ACC112 (cell line): ENCODE results near the gene L3MBTL2.
A peak's percentile ranks its signal among the peaks of the same experiment; 100 is the strongest.

Source experiments
- H2AFZ ChIP-seq: fragments of 200-600 bp; sonication (generic); one replicate; pipeline ENCODE4 v1.6.0; 2017; ENCODE audit warnings: antibody characterized with exemption, low read length; ENCODE audit not compliant: unreplicated experiment
- H3K27ac ChIP-seq: fragments of 200-600 bp; sonication (generic); 2 replicates; pipeline ENCODE4 v1.5.1; 2014; ENCODE audit warnings: low read depth, mild to moderate bottlenecking, antibody characterized with exemption, low read length, moderate library complexity
- H3K27me3 ChIP-seq: fragments of 200-600 bp; sonication (generic); 2 replicates; pipeline ENCODE4 v1.6.1; 2014; ENCODE audit warnings: mild to moderate bottlenecking, antibody characterized with exemption, low read length, moderate library complexity, mixed read lengths; ENCODE audit not compliant: insufficient read depth
- H3K36me3 ChIP-seq: fragments of 200-600 bp; sonication (generic); 2 replicates; pipeline ENCODE4 v1.6.1; 2016; ENCODE audit warnings: mild to moderate bottlenecking, antibody characterized with exemption, low read length, moderate library complexity, mixed read lengths; ENCODE audit not compliant: insufficient read depth
- H3K4me1 ChIP-seq: fragments of 200-600 bp; sonication (generic); one replicate; pipeline ENCODE4 v1.6.1; 2016; ENCODE audit warnings: low read length, mixed read lengths; ENCODE audit not compliant: insufficient read depth, unreplicated experiment, control insufficient read depth
- H3K4me3 ChIP-seq: fragments of 200-600 bp; sonication (generic); 2 replicates; pipeline ENCODE4 v1.5.1; 2014; ENCODE audit warnings: mild to moderate bottlenecking, low read depth, low read length
- H3K79me2 ChIP-seq: fragments of 200-600 bp; sonication (generic); one replicate; pipeline ENCODE4 v1.6.0; 2016; ENCODE audit warnings: low read length; ENCODE audit not compliant: control insufficient read depth, unreplicated experiment, insufficient read depth

L3MBTL2 gene

DNA sequence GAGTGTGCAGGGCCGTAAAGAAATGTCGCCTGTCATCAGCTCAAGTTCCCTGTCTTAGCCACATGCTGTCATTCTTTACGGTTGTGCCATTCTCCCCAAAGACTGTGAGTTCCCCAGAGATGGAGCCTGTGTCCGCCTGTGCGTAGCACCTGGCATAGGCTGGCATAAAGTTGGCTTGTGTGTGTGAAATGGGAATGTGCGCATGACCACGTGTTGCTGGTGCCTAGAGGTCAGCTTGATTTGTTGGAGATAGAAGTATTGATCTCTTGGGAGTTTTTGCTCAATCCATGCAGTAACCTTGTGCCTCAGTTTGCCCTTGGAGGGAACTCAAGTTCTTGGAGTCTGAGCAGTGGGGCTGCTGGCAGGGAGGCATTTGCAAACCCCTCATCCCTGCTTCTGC is 26.3 kb downstream of the L3MBTL2 start:
- H3K36me3 ChIP-seq = no peaks in the 10 kb centered on the region
- no peaks in the 10 kb centered on the region for H3K27me3 ChIP-seq
- no peak overlapping the region for H3K4me3 ChIP-seq
- H3K79me2 ChIP-seq = no peaks in the 10 kb centered on the region
- no peak overlapping the region for H2AFZ ChIP-seq
- H3K27ac ChIP-seq = no peak overlapping the region
- H3K4me1 ChIP-seq = no peaks in the 10 kb centered on the region

GRCh38 chr22:41234815-41235695 is 29.9 kb downstream of the L3MBTL2 start:
- H3K4me1 ChIP-seq = no peaks in the 10 kb centered on the region
- H3K4me3 ChIP-seq = no peak overlapping the region
- no peak overlapping the region for H3K27ac ChIP-seq

DNA sequence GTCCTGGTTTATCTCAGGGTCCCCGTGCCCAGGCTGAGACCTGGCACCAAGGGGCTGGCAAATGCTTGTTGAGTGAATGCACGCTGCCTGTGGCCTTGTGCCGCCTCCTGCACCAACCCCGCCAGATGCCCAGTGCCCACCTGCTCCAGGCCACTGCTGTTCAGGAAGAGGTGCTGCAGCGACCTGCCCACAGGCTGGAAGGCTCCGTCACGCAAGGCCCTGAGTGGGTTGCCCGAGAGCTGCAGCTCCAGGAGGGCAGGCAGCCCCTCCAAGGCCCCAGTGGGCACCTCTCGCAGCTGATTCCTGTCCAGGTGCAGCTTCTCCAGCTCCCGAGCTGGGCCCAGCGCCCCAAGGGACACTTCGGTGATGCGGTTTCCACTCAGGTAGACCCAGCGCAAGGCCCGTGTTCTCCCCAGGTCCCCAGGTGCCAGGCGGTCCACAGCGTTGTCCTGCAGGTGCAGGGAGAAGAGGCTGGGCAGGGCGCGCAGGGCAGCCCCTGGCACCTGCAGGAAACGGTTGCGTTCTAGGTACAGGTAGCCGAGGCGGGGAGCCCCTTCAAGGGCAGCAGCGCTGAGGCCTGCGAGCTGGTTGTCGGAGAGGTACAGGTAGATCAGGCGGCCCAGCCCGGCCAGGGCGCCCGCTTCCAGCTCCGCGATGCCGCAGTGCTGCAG is 32.1 kb downstream of the L3MBTL2 start:
- H2AFZ ChIP-seq = no peak overlapping the region
- no peaks in the 10 kb centered on the region for H3K27me3 ChIP-seq
- no peak overlapping the region for H3K27ac ChIP-seq
- no peaks in the 10 kb centered on the region for H3K79me2 ChIP-seq
- H3K4me1 ChIP-seq = no peaks in the 10 kb centered on the region
- peak overlapping the region; percentile 53 for H3K4me3 ChIP-seq
- H3K36me3 ChIP-seq = no peaks in the 10 kb centered on the region

More at GRCh38 chr22:41234815-41235695, 29.9 kb downstream of the L3MBTL2 start:
- H2AFZ ChIP-seq = no peak overlapping the region
- no peaks in the 10 kb centered on the region for H3K79me2 ChIP-seq
- H3K36me3 ChIP-seq = no peaks in the 10 kb centered on the region
- no peaks in the 10 kb centered on the region for H3K27me3 ChIP-seq

DNA sequence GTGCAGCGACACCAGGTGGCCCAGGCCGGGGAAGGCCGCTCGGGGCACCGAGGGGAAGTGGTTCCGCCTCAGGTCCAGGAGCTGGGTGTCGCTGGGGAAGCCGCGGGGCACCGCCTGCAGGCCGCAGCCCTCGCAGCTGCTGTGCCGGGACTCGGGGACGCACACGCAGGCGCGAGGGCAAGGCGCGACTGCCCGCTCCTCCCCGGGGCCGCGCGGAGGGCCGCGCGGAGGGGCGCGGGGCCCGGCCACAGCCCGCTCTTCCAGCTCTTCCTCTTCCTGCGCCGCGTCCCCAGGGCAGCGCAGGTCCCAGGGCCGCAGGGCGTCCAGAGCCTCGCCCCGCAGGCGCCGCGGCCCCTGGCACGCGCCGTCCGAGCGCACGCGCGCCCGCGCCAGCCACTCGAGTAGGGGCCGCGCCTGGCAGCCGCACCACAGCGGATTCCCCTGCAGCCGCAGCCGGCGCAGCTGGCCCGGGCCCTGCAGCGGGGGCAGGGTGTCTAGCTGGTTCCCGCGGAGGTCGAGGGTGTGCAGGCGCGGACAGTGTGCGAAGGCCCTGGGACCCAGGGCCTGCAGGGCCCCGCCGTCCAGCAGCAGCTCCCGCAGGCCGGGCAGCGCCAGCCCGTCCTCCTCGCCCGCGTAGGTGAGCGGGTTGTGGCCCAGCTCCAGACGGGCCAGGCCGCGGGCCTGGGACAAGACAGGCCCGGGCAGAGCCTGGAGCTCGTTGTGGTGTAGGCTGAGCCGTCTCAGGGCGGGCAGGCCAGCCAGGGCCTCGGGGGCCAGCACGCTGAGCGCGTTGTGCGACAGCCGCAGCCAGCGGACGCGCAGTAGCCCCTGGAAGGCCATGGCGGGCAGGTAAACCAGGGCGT is 32.8 kb downstream of the L3MBTL2 start:
- Histone ChIP-seq H3K79me2 (no peaks in the 10 kb centered on the region), H3K27ac (no peak overlapping the region), H2AFZ (no peak overlapping the region), H3K27me3 (no peaks in the 10 kb centered on the region), H3K36me3 (no peaks in the 10 kb centered on the region), H3K4me3 (peak overlapping the region; percentile 53), H3K4me1 (no peaks in the 10 kb centered on the region)

GRCh38 chr22:41238570-41239442 is 33.7 kb downstream of the L3MBTL2 start:
- H3K4me3 ChIP-seq = no peak overlapping the region
- H3K36me3 ChIP-seq = no peaks in the 10 kb centered on the region
- no peak overlapping the region for H3K27ac ChIP-seq
- no peaks in the 10 kb centered on the region for H3K27me3 ChIP-seq
- H3K79me2 ChIP-seq = no peaks in the 10 kb centered on the region
- H2AFZ ChIP-seq = no peak overlapping the region
- no peaks in the 10 kb centered on the region for H3K4me1 ChIP-seq

DNA sequence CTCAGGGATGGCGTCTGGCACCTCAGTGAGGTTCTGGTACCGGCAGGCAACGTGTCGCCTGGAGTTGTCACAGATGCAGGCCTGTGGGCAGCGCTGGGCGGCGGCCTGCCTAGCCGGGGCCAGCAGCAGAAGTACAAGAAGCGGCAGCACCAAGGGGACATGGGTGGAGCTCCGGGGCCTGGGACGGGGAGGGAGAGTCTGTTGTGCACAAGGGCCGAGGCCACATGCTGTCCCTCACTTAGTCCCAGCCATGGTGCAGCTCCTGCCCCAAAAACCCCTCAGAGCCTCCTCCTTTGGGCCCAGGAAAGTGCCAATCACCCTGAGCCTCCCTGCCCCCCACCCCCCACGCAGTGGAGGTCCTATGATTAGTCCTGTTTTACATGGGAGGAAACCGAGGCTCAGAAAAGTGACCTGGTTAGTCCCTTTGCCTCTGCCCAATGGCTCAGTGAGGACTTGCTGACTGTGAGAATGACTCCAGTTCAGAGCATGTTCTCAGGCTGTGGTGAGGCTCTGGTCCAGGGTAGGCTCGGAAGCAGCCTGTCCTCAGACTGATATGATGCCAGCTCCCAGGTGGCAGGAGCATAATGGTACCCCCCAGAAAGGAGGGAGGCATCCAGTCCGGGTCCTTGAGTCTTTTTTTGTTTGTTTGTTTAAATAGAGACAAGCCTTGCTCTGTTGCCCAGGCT is 34.5 kb downstream of the L3MBTL2 start:
- H3K27me3 ChIP-seq = no peaks in the 10 kb centered on the region
- H3K79me2 ChIP-seq = no peaks in the 10 kb centered on the region
- H3K27ac ChIP-seq = no peak overlapping the region

DNA sequence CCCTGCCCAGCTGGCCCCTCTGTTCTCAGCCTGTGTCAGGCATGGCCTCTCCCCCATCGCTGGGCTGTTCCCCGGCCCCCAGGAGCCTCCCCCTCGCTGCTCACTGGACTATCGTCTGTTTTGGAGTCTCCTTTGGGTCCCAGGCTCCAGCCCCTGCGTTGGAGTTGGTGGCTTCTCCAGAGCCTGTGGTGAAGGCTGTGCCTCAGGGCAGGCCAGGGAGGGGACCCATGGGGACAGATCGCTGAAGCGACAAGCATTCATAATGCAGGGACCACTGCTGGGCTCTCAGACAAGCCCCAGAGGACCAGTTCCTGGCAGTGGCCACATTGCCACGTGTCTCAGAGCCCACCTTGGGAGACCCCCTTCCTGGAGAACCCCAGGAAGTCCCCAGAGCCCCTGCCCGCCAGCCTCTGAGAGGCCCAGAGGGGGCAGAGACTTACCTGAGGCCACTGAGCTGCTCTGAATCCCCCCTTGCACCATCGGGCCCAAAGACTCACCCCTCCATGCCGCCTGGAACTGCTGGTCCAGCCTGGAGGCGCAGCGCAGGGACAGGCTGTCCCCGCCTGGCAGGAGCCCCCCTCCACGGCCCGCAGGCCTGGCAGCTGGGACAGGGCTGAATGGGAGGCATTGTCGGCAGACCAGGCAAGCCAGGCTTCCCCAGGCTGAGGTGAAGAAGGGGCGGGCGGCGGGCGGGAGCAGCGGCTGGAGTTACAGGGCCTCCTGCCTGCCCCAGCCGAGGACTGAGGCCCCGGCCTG is 35.4 kb downstream of the L3MBTL2 start, which contains the start of gene CHADL:
CHADL (minus strand) TSS at position 555 of the 756 bp plus-strand sequence; CDS start at position 505, 50 bp downstream.
- no peak within 1 kb of the TSS for H3K4me3 ChIP-seq
- no peaks in the 10 kb centered on the region for H3K36me3 ChIP-seq
- no peaks in the 10 kb centered on the region for H3K79me2 ChIP-seq
- H3K4me1 ChIP-seq = no peaks in the 10 kb centered on the region
- no peak within 1 kb of the TSS for H2AFZ ChIP-seq
- no peak within 1 kb of the TSS for H3K27ac ChIP-seq
- no peaks in the 10 kb centered on the region for H3K27me3 ChIP-seq

More for the DNA sequence above, 34.5 kb downstream of the L3MBTL2 start:
- no peaks in the 10 kb centered on the region for H3K4me1 ChIP-seq
- H3K4me3 ChIP-seq = no peak overlapping the region
- H3K36me3 ChIP-seq = no peaks in the 10 kb centered on the region
- no peak overlapping the region for H2AFZ ChIP-seq

- Histone ChIP-seq H2AFZ (no peak overlapping the region), H3K79me2 (no peaks in the 10 kb centered on the region), H3K4me3 (no peak overlapping the region), H3K36me3 (no peaks in the 10 kb centered on the region), H3K27ac (no peak overlapping the region), H3K27me3 (no peaks in the 10 kb centered on the region), H3K4me1 (no peaks in the 10 kb centered on the region)
These were observed 36.1 kb downstream of the L3MBTL2 start for GRCh38 chr22:41241133-41241676.
